GM18505 (cell line): ENCODE results near the gene FHOD3.

Experiments
- ATAC-seq: cut with Tn5 transposase; IDR thresholded peaks from one replicate; pipeline ENCODE4 v1.9.1; 2021; ENCODE audit not compliant: unreplicated experiment
- POLR2A ChIP-seq: IDR thresholded peaks from 4 replicates; pipeline ENCODE4 v1.6.1; 2011; ENCODE audit warnings: borderline replicate concordance; ENCODE audit not compliant: insufficient read depth, insufficient read length; ENCODE audit errors: extremely low read depth

FHOD3 gene

GRCh38 chr18:36630917-36631316 lies 333.4 kb downstream of the FHOD3 start:
- ATAC-seq: no peak
- TF ChIP-seq POLR2A: no peak

- no peak for ATAC-seq
- TF ChIP-seq POLR2A: no peak
Observed at GRCh38 chr18:36633961-36634412, 336.5 kb downstream of the FHOD3 start.

- ATAC-seq: no peak
- TF ChIP-seq POLR2A: no peak
Observed at GRCh38 chr18:36634573-36635216, 337.2 kb downstream of the FHOD3 start.

- peak; percentile 23 for ATAC-seq
- TF ChIP-seq POLR2A: no peak
Observed at GRCh38 chr18:36635414-36636096, 338.0 kb downstream of the FHOD3 start.

- TF ChIP-seq POLR2A: no peak
- peak; percentile 27 for ATAC-seq
Observed at GRCh38 chr18:36636237-36636817, 338.8 kb downstream of the FHOD3 start.

- ATAC-seq: peak; percentile 87
- no peak for TF ChIP-seq POLR2A
Observed at GRCh38 chr18:36638224-36638623, 340.7 kb downstream of the FHOD3 start.

GRCh38 chr18:36640021-36640952 lies 342.8 kb downstream of the FHOD3 start:
- TF ChIP-seq POLR2A: no peak
- no peak for ATAC-seq

- TF ChIP-seq POLR2A: no peak
- no peak for ATAC-seq
Observed at GRCh38 chr18:36643061-36643460, 345.5 kb downstream of the FHOD3 start.

GRCh38 chr18:36648803-36649202 lies 351.3 kb downstream of the FHOD3 start:
- no peak for ATAC-seq
- no peak for TF ChIP-seq POLR2A

GRCh38 chr18:36649205-36649604 lies 351.7 kb downstream of the FHOD3 start:
- TF ChIP-seq POLR2A: no peak

GRCh38 chr18:36650266-36650665 lies 352.8 kb downstream of the FHOD3 start:
- TF ChIP-seq POLR2A: no peak

More at GRCh38 chr18:36649205-36649604, 351.7 kb downstream of the FHOD3 start:
- ATAC-seq: no peak

GRCh38 chr18:36650906-36651305 lies 353.4 kb downstream of the FHOD3 start:
- TF ChIP-seq POLR2A: no peak
- peak; percentile 62 for ATAC-seq

More at GRCh38 chr18:36650266-36650665, 352.8 kb downstream of the FHOD3 start:
- no peak for ATAC-seq

- ATAC-seq: no peak
- no peak for TF ChIP-seq POLR2A
Observed at GRCh38 chr18:36652503-36652902, 355.0 kb downstream of the FHOD3 start.

GRCh38 chr18:36653141-36653869 lies 355.8 kb downstream of the FHOD3 start:
- TF ChIP-seq POLR2A: no peak
- no peak for ATAC-seq
